ENCODE results near the gene KIDINS220.
"Not testable (repeated sequence)": the region's sequence is repeated elsewhere in the genome, so short reads cannot be mapped to it uniquely, and the experiment has no call there.

DNA sequence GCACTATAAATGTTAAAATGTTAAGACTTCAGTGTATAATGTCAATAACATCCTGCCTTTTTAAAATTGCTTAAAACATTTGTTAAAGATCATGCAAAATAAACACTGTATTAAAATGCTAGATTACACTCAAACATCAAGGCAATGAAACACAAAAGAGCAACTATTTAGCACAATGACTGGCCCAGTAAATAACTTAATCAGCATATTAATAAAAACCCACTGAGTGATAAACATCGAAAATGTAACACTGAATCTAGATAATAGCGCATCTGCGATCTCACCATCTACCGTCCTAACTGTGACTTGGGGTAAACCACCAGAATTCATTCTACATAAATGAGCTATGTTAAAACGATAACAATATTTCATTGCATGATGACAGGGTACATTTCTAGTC lies 108.3 kb downstream of the KIDINS220 start:
- not testable (repeated sequence) for TF ChIP-seq POLR2A (IDR thresholded peaks at IDR 0.05)
- TF ChIP-seq, protein P1, sequence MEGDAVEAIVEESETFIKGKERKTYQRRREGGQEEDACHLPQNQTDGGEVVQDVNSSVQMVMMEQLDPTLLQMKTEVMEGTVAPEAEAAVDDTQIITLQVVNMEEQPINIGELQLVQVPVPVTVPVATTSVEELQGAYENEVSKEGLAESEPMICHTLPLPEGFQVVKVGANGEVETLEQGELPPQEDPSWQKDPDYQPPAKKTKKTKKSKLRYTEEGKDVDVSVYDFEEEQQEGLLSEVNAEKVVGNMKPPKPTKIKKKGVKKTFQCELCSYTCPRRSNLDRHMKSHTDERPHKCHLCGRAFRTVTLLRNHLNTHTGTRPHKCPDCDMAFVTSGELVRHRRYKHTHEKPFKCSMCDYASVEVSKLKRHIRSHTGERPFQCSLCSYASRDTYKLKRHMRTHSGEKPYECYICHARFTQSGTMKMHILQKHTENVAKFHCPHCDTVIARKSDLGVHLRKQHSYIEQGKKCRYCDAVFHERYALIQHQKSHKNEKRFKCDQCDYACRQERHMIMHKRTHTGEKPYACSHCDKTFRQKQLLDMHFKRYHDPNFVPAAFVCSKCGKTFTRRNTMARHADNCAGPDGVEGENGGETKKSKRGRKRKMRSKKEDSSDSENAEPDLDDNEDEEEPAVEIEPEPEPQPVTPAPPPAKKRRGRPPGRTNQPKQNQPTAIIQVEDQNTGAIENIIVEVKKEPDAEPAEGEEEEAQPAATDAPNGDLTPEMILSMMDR (IDR thresholded peaks at IDR 0.05) = not testable (repeated sequence)

Measured in right lobe of liver (tissue), 4 donors.